OCI-M2 (cell line): ENCODE measurements around the gene SLC6A18.
"Not testable (repeated sequence)": the region's sequence is repeated elsewhere in the genome, so short reads cannot be mapped to it uniquely, and the experiment has no call there.

ENCODE experiments used
- DNase-seq: peaks from one replicate; lab custom pipeline; 2025; ENCODE audit not compliant: unreplicated experiment; lab: John Stamatoyannopoulos, UW

Gene SLC6A18

DNA sequence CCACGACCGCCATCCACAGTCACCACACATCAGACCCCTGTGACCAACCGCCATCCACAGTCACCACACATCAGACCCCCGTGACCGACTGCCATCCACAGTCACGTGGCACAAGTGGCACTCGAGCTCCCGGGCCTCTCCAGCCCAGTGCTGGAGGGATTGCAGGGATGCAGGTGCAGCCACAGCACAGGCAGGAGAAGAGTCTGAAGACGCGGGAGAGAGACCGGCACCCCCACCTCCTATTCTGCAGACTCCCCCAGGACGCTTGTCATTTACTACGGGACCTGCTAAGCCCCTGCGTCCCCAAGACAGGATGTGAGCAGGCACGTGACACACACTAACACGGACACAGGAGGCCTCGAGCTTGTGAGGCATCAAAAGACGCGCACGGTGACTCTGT is 48.6 kb downstream of the SLC6A18 start:
- DNase-seq = no peak

GRCh38 chr5:1274471-1274870 is 49.3 kb downstream of the SLC6A18 start:
- DNase-seq = no peak

DNA sequence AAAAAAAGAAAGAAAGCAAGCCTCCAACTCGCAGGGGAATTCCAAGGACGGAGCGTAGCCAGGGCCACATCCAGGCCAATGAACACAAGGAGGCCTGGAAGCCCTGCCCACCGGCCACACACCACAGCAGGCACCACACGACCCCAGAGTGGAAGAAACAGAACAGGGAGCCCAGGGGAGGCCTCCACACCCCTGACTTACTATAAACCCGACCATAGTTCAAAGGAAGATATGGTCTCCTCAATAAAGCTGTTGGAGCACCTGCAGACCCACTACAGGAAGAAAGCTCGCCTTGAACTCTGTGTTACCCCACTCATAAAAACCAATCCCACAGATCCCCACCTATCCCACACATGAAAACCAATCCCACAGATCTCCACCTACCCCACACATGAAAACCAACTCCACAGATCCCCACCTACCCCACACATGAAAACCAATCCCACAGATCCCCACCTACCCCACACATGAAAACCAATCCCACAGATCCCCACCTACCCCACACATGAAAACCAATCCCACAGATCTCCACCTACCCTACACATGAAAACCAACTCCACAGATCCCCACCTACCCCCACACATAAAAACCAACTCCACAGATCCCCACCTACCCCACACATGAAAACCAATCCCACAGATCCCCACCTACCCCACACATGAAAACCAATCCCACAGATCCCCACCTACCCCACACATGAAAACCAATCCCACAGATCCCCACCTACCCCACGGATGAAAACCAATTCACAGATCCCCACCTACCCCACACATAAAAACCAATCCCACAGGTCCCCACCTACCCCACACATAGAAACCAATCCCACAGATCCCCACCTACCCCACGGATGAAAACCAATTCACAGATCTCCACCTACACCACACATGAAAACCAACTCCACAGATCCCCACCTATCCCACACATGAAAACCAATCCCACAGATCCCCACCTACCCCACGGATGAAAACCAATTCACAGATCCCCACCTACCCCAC is 50.5 kb downstream of the SLC6A18 start:
- not testable (repeated sequence) for DNase-seq

- no peak for DNase-seq
Observed at GRCh38 chr5:1276930-1277329, 51.7 kb downstream of the SLC6A18 start.

GRCh38 chr5:1277331-1277730 is 52.1 kb downstream of the SLC6A18 start:
- no peak for DNase-seq

GRCh38 chr5:1277781-1278180 is 52.6 kb downstream of the SLC6A18 start:
- no peak for DNase-seq

DNA sequence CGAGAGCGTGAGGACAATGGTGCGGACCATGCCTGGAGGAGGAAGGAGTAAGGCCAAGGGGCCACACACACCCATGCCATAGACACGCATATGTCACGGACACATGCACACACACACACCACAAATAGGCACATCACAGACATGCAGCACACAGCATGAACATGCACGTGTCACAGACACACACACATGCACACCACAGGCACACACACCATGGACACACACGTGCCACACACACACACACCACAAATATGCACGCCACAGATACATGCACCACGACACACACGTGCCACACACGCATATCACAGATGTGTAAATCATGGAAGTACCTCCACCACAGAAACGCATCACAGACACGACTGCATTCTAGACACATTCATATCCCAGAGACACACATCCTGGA is 53.0 kb downstream of the SLC6A18 start:
- DNase-seq = no peak

- no peak for DNase-seq
Observed at GRCh38 chr5:1278656-1279442, 53.7 kb downstream of the SLC6A18 start.

- DNase-seq = no peak
Observed at GRCh38 chr5:1279443-1280151, 54.4 kb downstream of the SLC6A18 start.

- DNase-seq = no peak
Observed at GRCh38 chr5:1280177-1281037, 55.2 kb downstream of the SLC6A18 start.

DNA sequence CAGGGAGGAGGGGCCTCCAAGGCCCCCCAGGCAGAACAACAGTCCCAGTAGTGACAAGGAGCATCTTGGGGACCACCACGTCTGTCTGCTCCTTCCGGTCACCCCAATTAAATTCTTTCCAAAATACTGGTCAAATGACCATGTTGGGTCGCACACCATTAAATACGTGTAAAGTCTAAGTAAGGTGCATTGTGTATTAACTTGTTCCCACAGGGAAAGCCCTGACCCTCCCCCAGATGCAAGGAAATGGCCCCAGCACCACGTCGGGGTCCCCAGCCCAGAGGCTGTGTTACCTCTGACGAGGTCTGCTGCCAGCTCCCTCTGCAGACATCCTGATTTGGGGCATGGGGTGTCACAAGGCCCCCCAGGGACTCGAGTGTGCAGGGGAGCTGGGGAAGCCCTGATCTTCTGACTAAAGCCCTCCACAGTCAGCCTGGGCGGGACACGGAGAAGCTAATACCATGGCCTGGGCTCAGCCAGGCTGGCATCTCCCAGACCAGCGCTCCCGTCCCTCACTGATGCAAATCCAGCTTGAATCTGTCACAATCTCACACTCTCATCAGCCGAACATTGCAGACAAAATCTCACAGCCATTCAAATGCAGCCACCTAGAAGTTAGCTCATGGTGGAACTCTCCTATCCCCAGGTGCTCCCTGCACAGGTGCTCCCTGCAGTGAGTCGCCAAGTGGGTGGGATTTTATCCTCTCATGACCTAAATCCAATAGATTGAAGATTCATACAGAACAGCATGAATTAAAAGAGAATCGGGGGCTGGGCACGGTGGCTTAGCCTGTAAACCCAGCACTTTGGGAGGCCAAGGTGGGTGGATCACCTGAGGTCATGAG is 56.1 kb downstream of the SLC6A18 start:
- no peak for DNase-seq

DNA sequence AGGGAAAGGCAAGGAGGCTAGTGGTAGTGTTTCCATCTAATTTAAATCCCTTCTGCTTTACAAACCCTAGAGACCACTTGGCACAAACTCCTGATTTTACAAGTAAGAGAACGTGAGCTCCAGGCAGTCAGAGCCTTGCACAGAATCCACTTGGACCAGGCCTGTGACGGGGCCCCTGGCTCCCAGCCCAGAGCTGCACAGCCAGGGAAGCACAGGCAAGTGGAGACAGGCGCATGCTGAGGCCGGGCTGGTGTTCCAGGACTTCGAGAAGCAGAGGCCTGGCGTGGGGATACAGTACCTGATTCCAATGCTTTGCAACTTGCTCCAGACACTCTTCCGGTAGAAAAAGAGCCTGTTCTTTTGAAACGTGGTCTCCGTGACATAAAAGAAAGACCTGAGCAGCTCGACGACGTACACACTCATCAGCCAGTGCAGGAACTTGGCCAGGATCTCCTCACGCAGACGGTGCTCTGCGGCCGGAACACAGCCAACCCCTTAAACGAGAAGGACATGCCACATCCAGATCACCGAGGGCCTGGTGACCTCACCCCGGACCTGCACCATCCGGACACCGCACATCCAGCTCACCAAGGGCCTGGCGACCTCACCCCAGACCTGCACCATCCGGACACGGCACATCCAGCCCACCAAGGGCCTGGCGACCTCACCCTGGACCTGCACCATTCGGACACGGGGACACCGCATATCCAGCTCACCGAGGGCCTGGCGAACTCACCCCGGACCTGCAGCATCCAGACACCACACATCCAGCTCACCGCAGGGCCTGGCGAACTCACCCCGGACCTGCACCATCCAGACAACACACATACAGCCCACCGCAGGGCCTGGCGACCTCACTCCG is 57.2 kb downstream of the SLC6A18 start:
- no peak for DNase-seq

DNA sequence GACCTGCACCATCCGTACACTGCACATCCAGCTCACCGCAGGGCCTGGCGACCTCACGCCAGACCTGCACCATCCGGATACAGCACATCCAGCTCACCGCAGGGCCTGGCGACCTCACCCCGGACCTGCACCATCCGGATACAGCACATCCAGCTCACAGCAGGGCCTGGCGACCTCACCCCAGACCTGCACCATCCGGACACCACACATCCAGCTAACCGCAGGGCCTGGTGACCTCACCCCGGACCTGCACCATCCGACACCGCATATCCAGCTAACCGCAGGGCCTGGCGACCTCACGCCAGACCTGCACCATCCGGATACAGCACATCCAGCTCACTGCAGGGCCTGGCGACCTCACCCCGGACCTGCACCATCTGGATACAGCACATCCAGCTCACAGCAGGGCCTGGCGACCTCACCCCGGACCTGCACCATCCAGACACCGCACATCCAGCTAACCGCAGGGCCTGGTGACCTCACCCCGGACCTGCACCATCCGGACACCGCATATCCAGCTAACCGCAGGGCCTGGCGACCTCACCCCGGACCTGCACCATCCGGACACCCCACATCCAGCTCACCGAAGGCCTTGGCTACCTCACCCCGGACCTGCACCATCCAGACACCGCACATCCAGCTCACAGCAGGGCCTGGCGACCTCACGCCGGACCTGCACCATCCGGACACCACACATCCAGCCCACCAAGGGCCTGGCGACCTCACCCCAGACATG is 58.0 kb downstream of the SLC6A18 start:
- DNase-seq = not testable (repeated sequence)

DNA sequence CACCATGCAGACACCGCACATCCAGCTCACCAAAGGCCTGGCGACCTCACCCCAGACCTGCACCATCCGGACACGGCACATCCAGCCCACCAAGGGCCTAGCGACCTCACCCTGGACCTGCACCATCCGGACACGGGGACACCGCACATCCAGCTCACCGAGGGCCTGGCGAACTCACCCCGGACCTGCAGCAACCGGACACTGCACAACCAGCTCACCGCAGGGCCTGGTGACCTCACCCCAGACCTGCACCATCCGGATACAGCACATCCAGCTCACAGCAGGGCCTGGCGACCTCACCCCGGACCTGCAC is 58.5 kb downstream of the SLC6A18 start:
- DNase-seq = not testable (repeated sequence)

GRCh38 chr5:1284336-1284970 is 59.3 kb downstream of the SLC6A18 start:
- DNase-seq = not testable (repeated sequence)

GRCh38 chr5:1285141-1285540 is 60.0 kb downstream of the SLC6A18 start:
- no peak for DNase-seq

DNA sequence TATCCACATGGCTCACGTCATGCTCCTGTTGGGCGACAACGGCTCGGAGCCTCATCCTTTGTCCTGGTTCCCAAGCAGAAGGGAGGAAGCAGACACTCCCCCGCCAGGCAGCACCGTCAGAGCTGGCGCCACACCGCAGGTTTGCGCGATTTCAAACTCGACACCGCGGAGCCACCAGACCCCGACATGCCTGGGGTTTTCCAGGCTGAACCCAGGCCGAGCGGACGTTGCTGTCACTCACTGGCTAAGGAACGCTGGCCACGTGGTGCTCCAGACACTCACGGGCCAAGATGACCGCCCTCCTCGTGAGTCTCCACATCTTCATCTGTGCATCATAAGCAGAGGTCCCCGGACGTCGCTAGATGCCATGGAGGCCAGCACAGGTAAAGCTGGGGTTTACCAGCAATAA is 60.7 kb downstream of the SLC6A18 start:
- DNase-seq = no peak
